Activated CD8-positive, alpha-beta T cell treated with anti-CD3 and anti-CD28 coated beads for 36 hours (primary cell): ENCODE data around the gene USP34. TPM values are rescaled to one million over a fixed set of nuclear protein-coding genes. Genes with fewer than 3 reads are reported as not detected.
"Not testable (repeated sequence)": the region's sequence is repeated elsewhere in the genome, so short reads cannot be mapped to it uniquely, and the experiment has no call there.

Source experiments
- ATAC-seq: fragments of 200-7000 bp; cut with Tn5 transposase; one replicate; pipeline ENCODE4 v1.10.0; 2021; ENCODE audit warnings: mild to moderate bottlenecking, moderate library complexity
- CTCF ChIA-PET: fragments of 350-600 bp; sonication (Branson Sonifier 250); formaldehyde crosslinking; loops from one replicate; lab custom pipeline; 2021; ENCODE audit warnings: antibody characterized with exemption; lab: Charles Lee
- POLR2A ChIA-PET: fragments of 350-600 bp; sonication (Branson Sonifier 250); formaldehyde crosslinking; loops from one replicate; lab custom pipeline; 2021; ENCODE audit warnings: antibody characterized with exemption; lab: Charles Lee
- DNase-seq: peaks from one replicate; pipeline ENCODE4 v3.0.0-alpha.2; 2020
- H3K27ac Mint-ChIP-seq: one replicate; pipeline ENCODE4 v1.8.0; 2021; ENCODE audit warnings: mild to moderate bottlenecking, mixed read lengths
- H3K27me3 Mint-ChIP-seq: one replicate; pipeline ENCODE4 v1.8.0; 2021; ENCODE audit warnings: mixed read lengths
- H3K36me3 Mint-ChIP-seq: one replicate; pipeline ENCODE4 v1.8.0; 2021; ENCODE audit warnings: low read depth, mixed read lengths
- H3K4me1 Mint-ChIP-seq: one replicate; pipeline ENCODE4 v1.8.0; 2021; ENCODE audit warnings: low read depth, mixed read lengths
- H3K4me3 Mint-ChIP-seq: one replicate; pipeline ENCODE4 v1.8.0; 2021; ENCODE audit warnings: mild to moderate bottlenecking, moderate library complexity, mixed read lengths
- H3K9me3 Mint-ChIP-seq: one replicate; pipeline ENCODE4 v1.8.0; 2021; ENCODE audit warnings: mixed read lengths
- intact Hi-C: fragments of 100-400 bp; cut with micrococcal nuclease; formaldehyde crosslinking; loops from one replicate; pipeline ENCODE4 v1.10.0; 2022
- total RNA-seq, 2 experiments: library from RNA; stranded (reverse); gene quantifications; one replicate each; pipeline ENCODE4 v1.2.3, GENCODE V29; 2021
- TF ChIP-seq, protein P1 (sequence below): fragments of 200-600 bp; IDR thresholded peaks from one replicate; pipeline ENCODE4 v1.8.0; 2022; ENCODE audit warnings: antibody characterized with exemption, mild to moderate bottlenecking

The USP34 gene
- total RNA-seq, 2 experiments from 2014 or later = 69.0 to 71.3 TPM

DNA sequence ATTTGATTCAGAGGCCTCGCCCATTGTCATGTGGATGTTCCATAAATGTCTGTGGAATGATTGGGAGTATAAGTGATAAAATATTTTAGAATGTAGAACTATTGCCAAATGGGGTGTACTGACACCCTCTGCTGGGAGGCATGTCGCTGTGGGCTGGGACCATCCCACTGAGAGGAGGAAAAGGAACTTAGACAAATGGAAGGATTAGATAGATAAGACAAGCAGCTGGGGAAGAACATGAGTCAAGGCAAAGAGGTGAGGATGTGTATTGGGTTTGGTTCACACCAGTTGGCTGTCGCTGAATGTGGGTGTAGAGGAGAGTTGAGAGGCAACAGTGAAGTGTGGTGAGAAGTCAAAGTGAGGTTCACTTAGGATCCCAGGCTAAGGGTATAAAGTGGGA is 304.9 kb downstream of the USP34 start:
- Mint-ChIP-seq H3K4me1 (peaks cover 2% of the 10 kb centered on the region), H3K9me3 (no peaks in the 10 kb centered on the region), H3K36me3 (peaks cover 20% of the 10 kb centered on the region), H3K27ac (no peak overlapping the region), H3K27me3 (no peaks in the 10 kb centered on the region), H3K4me3 (no peak overlapping the region)
- TF ChIP-seq, protein P1, sequence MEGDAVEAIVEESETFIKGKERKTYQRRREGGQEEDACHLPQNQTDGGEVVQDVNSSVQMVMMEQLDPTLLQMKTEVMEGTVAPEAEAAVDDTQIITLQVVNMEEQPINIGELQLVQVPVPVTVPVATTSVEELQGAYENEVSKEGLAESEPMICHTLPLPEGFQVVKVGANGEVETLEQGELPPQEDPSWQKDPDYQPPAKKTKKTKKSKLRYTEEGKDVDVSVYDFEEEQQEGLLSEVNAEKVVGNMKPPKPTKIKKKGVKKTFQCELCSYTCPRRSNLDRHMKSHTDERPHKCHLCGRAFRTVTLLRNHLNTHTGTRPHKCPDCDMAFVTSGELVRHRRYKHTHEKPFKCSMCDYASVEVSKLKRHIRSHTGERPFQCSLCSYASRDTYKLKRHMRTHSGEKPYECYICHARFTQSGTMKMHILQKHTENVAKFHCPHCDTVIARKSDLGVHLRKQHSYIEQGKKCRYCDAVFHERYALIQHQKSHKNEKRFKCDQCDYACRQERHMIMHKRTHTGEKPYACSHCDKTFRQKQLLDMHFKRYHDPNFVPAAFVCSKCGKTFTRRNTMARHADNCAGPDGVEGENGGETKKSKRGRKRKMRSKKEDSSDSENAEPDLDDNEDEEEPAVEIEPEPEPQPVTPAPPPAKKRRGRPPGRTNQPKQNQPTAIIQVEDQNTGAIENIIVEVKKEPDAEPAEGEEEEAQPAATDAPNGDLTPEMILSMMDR = no peak
- intact Hi-C loops = no loop called here
- POLR2A ChIA-PET = interaction anchor here (1.3 kb wide), 1 partner anchor 9 kb away, joined by 3 read pairs; no protein-coding TSS in a partner anchor
- CTCF ChIA-PET = no interaction called here
- no peak for DNase-seq
- no peak for ATAC-seq

DNA sequence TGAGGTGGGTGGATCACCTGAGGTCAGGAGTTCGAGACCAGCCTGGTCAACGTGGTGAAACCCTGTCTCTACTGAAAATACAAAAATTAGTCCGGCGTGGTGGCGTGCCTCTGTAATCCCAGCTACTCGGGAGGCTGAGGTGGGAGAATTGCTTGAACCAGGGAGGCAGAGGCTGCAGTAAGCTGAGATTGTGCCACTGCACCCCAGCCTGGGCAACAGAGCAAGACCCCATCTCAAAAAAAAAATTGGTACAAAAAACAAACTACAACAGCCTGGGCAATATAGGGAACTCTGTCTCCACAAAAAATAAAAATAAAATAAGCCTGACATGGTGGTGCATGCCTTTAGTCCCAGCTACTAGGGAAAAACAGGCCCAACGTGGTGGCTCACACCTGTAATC is 305.8 kb downstream of the USP34 start:
- DNase-seq, H3K4me3 Mint-ChIP-seq, H3K27ac Mint-ChIP-seq, CTCF ChIA-PET, H3K9me3 Mint-ChIP-seq, ATAC-seq, H3K4me1 Mint-ChIP-seq, H3K27me3 Mint-ChIP-seq, intact Hi-C loops: not testable (repeated sequence)
- peaks cover 20% of the 10 kb centered on the region for H3K36me3 Mint-ChIP-seq
- POLR2A ChIA-PET = interaction anchor here (1.3 kb wide), 1 partner anchor 10 kb away, joined by 3 read pairs; no protein-coding TSS in a partner anchor

DNA sequence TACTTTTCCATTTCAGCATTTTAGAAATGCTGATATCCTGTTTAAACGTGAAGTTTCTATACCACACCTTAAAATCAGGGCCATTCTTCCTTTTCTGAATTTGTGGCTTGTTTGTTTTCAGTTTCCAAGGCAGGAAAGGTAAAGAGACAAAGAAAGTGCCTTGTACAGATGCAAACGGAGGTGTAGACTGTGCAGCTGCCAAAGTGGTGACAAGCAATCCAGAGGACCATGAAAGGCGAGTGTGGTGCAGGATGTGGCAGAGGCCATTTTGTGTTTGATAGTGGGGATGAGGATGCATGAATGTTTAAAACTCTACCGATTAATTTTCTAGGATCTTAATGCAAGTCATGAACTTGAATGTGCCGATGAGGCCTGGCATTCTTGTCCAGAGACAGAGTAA is 308.2 kb downstream of the USP34 start:
- TF ChIP-seq, protein P1 = no peak
- no peak for DNase-seq
- Mint-ChIP-seq H3K9me3 (no peaks in the 10 kb centered on the region), H3K4me3 (no peak overlapping the region), H3K4me1 (peaks cover 7% of the 10 kb centered on the region), H3K36me3 (peaks cover 30% of the 10 kb centered on the region), H3K27ac (no peak overlapping the region), H3K27me3 (no peaks in the 10 kb centered on the region)
- no peak for ATAC-seq
- intact Hi-C loops = no loop called here
- ChIA-PET CTCF (interaction anchor here (0.9 to 1.1 kb wide), 2 partner anchors 13 to 154 kb away, joined by 3 read pairs; no protein-coding TSS in a partner anchor), POLR2A (interaction anchor here (1.4 kb wide), 1 partner anchor 17 kb away, joined by 3 read pairs; no protein-coding TSS in a partner anchor)

DNA sequence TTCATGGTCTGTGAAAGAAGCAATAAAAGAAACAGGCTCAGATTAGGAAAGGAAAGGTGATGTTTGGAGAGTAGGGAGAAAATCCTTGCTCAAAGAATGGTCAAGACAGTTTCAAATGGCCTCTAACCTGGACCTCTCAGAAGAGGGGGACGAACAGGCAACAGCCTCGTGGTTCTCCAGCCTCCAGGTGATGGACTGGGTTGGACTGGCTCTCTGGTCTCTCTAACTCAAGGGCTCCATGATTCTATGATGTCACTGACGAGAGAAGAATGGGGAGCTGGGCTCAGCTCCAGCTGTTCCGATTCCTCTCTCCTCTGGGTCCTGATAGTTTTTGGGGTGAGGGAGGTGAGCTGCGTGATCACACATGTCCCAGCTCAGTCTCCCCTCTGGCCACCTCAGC is 309.0 kb downstream of the USP34 start, which contains the start of gene C2orf74:
Gene C2orf74 (plus strand): TSS at position 301 of the 400 bp plus-strand sequence. CDS start 327 bp downstream, outside the sequence.
- no peaks in the 10 kb centered on the region for H3K27me3 Mint-ChIP-seq
- ChIA-PET POLR2A (interaction anchor here (1.4 kb wide), 1 partner anchor 16 kb away, joined by 3 read pairs; no protein-coding TSS in a partner anchor), CTCF (interaction anchor here (0.9 to 1.1 kb wide), 2 partner anchors 12 to 155 kb away, joined by 3 read pairs; no protein-coding TSS in a partner anchor)
- H3K36me3 Mint-ChIP-seq = peaks cover 27% of the 10 kb centered on the region
- H3K4me1 Mint-ChIP-seq = peaks cover 7% of the 10 kb centered on the region
- DNase-seq = no peak
- no peak for ATAC-seq
- H3K4me3 Mint-ChIP-seq = no peak within 1 kb of the TSS
- TF ChIP-seq, protein P1 = no peak
- H3K9me3 Mint-ChIP-seq = no peaks in the 10 kb centered on the region
- no peak within 1 kb of the TSS for H3K27ac Mint-ChIP-seq
- intact Hi-C loops = no loop called here

DNA sequence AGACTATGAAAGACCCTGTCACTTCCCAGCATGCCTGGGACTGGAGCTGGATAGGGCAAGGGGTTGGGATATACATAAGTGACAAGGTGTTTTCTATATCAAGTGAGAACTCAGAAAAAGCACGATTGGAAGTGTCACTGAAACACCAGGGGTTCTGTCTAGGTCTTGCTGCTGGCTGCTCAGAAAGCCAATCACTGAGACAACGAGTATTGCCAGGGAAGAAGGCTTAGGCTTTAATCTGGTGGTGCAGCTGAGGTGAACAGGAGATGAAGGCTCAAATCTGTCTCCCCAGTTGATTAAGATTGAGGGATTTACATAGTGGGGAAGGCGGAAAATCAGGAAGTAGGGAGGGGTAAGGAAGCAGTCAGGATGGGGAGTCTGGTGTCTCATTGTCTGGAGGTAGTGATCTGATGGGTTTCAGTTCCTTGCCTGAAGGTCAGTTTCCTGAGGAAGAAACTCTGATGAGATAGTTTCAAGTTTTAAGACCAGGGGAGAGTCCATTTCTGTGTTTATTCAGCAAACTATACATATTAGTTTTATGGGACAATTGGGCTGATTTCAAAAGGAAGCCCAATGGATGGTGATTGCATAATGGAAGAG is 312.4 kb downstream of the USP34 start:
- intact Hi-C loops = no loop called here
- TF ChIP-seq, protein P1 = no peak
- no peaks in the 10 kb centered on the region for H3K9me3 Mint-ChIP-seq

More for the DNA sequence above, 312.4 kb downstream of the USP34 start:
- H3K4me1 Mint-ChIP-seq = peaks cover 7% of the 10 kb centered on the region
- H3K4me3 Mint-ChIP-seq = no peak overlapping the region
- DNase-seq = no peak
- H3K27me3 Mint-ChIP-seq = no peaks in the 10 kb centered on the region
- H3K36me3 Mint-ChIP-seq = peaks cover 15% of the 10 kb centered on the region
- ATAC-seq = no peak
- CTCF ChIA-PET = no interaction called here
- no peak overlapping the region for H3K27ac Mint-ChIP-seq
- POLR2A ChIA-PET = no interaction called here
